GM12892 (cell line): ENCODE data around the gene CD81. TPM values are rescaled to one million over a fixed set of nuclear protein-coding genes. Genes with fewer than 3 reads are reported as not detected.
"Not testable (repeated sequence)": the region's sequence is repeated elsewhere in the genome, so short reads cannot be mapped to it uniquely, and the experiment has no call there.

ENCODE experiments used
- DNase-seq: peaks from one replicate; pipeline ENCODE4 v3.0.0; 2011; ENCODE audit not compliant: insufficient read length
- FAIRE-seq: peaks from 2 replicates; lab custom pipeline; 2011; peaks lifted over from hg19 to GRCh38; lab: Jason Lieb, UNC
- POLR2A ChIP-seq: IDR thresholded peaks from 2 replicates; pipeline ENCODE4 v1.6.1; 2011; ENCODE audit warnings: low read depth, low read length, control low read depth
- POLR2AphosphoS5 ChIP-seq: IDR thresholded peaks from 2 replicates; pipeline ENCODE4 v1.6.1; 2011; ENCODE audit warnings: low read depth, low read length, control low read depth
- TAF1 ChIP-seq: IDR thresholded peaks from 2 replicates; pipeline ENCODE4 v1.6.1; 2011; ENCODE audit warnings: low read depth, mild to moderate bottlenecking, control low read depth, low read length, borderline replicate concordance
- polyA plus RNA-seq: library from polyadenylated mRNA; unstranded; fragments of >200 nt; gene quantifications from one replicate; pipeline ENCODE4 v1.2.1, GENCODE V29; 2012; ENCODE audit warnings: missing spikeins, inconsistent platforms; ENCODE audit not compliant: missing spikeins

Gene CD81, protein sequence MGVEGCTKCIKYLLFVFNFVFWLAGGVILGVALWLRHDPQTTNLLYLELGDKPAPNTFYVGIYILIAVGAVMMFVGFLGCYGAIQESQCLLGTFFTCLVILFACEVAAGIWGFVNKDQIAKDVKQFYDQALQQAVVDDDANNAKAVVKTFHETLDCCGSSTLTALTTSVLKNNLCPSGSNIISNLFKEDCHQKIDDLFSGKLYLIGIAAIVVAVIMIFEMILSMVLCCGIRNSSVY
- 121 TPM for polyA plus RNA-seq

- DNase-seq: peak; percentile 84
- peak; percentile 94 for FAIRE-seq
Measured at GRCh38 chr11:2376751-2377451, at the start of gene CD81. TSS of gene CD81 (plus strand) at chr11:2377310. CDS start at chr11:2377550, 240 bp downstream.

DNA sequence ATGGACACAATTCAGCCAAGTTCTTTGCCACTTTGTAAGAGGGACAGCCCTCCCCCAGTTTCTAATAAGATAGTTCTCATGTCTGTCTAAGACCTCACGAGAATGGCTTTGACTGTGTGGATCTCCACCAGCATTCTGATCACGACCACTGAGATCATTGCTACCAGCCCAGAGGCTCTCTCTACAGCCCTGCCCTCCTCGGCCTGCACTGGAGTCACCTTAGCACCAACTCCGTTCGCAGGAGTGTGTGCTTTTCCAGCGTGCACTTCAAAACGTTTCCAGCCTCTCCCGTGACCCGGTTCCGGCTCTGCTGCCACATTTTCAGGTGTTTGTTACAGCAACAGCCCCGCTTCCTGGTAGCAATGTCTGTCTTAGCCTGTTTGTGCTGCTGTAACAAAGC is 49.1 kb upstream of the CD81 start:
- no peak for FAIRE-seq
- DNase-seq: no peak
- TF ChIP-seq POLR2AphosphoS5: no peak
- no peak for TF ChIP-seq POLR2A
- no peak for TF ChIP-seq TAF1

More at GRCh38 chr11:2376751-2377451, at the start of gene CD81:
- TF ChIP-seq POLR2A: peak; percentile 78
- no peak for TF ChIP-seq TAF1
- TF ChIP-seq POLR2AphosphoS5: peak; percentile 59; the same call in 1 of the 2 replicates

- TF ChIP-seq POLR2AphosphoS5 (no peak), POLR2A (no peak), TAF1 (no peak)
- DNase-seq (no peak), FAIRE-seq (no peak)
Measured at GRCh38 chr11:2328656-2329354, 48.3 kb upstream of the CD81 start.

GRCh38 chr11:2329551-2329950 is 47.6 kb upstream of the CD81 start:
- TF ChIP-seq TAF1 (no peak), POLR2AphosphoS5 (no peak), POLR2A (no peak)
- FAIRE-seq: no peak
- DNase-seq: no peak

- DNase-seq (no peak), FAIRE-seq (no peak)
Measured at GRCh38 chr11:2330696-2331095, 46.4 kb upstream of the CD81 start.

GRCh38 chr11:2331404-2331803 is 45.7 kb upstream of the CD81 start:
- TF ChIP-seq TAF1 (no peak), POLR2A (no peak), POLR2AphosphoS5 (no peak)
- FAIRE-seq: no peak

More at GRCh38 chr11:2330696-2331095, 46.4 kb upstream of the CD81 start:
- TF ChIP-seq POLR2A: no peak
- TF ChIP-seq POLR2AphosphoS5: no peak
- no peak for TF ChIP-seq TAF1

GRCh38 chr11:2332569-2332968 is 44.5 kb upstream of the CD81 start:
- FAIRE-seq, DNase-seq: not testable (repeated sequence)

More at GRCh38 chr11:2331404-2331803, 45.7 kb upstream of the CD81 start:
- no peak for DNase-seq

DNA sequence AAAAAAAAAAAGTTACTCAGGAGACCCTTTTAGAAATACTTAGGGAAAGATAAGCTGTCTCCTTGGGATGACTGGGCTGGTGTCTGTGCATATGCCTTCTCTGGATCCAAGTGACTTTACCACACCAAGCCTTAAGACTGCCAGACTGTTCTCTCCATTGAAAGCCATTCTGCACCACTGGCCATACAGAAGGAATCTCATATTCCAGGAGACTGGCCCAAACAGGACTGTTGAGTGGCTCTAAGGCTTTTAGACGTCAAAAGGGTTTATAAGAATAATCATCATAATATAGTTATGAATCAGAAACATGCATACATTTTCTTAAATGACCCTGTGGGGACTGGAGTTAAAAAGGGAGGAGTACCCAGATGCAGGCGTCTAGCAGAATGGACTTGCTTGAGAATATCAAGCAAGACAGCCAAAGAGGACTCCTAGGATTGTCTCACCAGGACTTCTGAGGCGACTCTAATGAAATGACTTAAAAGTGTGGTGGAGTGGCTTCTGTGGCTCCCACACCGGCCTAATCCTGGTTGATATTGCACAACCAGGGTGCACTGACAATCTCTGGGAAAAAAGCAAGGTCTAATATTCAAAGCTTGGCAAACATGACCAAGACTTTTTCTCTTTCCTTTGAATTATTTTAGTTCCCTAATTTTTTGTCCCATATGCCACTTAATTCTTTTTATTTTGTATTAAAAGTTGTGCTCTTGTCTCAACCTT is 43.5 kb upstream of the CD81 start:
- not testable (repeated sequence) for DNase-seq, FAIRE-seq

GRCh38 chr11:2335286-2335685 is 41.8 kb upstream of the CD81 start:
- not testable (repeated sequence) for DNase-seq, FAIRE-seq

DNA sequence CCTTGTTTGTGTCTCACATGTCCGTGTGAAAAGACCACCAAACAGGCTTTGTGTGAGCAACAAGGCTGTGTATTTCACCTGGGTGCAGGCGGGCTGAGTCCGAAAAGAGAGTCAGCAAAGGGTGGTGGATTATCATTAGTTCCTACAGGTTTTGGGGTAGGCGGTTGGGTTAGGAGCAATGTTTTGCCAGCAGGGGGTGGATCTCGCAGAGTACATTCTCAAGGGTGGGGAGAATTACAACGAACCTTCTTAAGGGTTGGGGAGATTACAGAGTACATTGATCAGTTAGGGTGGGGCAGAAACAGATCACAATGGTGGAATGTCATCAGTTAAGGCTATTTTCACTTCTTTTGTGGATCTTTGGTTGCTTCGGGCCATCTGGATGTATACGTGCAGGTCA is 38.4 kb upstream of the CD81 start:
- not testable (repeated sequence) for DNase-seq, FAIRE-seq

DNA sequence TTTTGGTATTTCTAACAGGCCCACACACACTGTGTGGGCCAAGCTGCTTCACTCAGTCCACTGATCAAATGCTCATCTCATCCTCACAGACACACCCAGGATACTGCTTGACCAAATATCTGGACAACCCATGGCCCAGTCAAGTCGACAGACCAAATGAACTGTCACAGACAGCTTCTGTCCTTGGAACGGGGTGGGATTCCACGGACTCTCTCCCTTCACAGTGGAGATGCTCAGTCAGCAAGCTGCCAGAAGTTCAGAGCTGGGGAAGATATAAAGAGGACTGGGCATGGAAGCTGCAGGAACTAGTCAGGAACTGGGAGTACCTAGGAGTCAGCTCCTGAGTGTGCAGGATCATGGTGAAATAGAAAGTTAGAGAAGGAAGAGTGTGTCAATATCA is 34.6 kb upstream of the CD81 start:
- TF ChIP-seq POLR2A (no peak), TAF1 (no peak), POLR2AphosphoS5 (no peak)
- no peak for FAIRE-seq
- no peak for DNase-seq

- DNase-seq (no peak), FAIRE-seq (no peak)
- TF ChIP-seq POLR2AphosphoS5 (no peak), POLR2A (no peak), TAF1 (no peak)
Measured at GRCh38 chr11:2342981-2343380, 34.1 kb upstream of the CD81 start.

DNA sequence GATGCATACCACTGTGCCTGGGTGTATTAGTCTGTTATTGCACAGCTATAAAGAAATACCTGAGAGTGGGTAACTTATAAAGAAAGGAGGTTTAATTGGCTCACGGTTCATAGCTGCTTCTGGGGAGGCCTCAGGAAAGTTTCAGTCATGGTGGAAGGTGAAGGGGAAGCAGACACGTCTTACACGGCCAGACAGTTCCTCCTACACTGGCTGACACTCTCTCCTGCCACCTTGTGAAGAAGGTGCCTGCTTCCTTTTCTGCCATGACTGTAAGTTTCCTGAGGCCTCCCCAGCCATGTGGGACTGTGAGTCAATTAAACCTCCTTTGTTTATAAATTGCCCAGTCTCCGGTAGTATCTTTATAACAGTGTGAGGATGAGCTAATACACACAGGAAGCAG is 33.6 kb upstream of the CD81 start:
- FAIRE-seq (no peak), DNase-seq (no peak)
- TF ChIP-seq POLR2A: no peak
- no peak for TF ChIP-seq TAF1
- TF ChIP-seq POLR2AphosphoS5: no peak
